DMS 273 treated with DMSO at 0.1 percent for 48 hours (cell line): ENCODE measurements around the gene BTLA.
A peak's percentile ranks its signal among the peaks of the same experiment; 100 is the strongest.
"Not testable (repeated sequence)": the region's sequence is repeated elsewhere in the genome, so short reads cannot be mapped to it uniquely, and the experiment has no call there.

Experiments
- DNase-seq: peaks from one replicate; lab custom pipeline; 2025; lab: John Stamatoyannopoulos, UW

BTLA gene

DNA sequence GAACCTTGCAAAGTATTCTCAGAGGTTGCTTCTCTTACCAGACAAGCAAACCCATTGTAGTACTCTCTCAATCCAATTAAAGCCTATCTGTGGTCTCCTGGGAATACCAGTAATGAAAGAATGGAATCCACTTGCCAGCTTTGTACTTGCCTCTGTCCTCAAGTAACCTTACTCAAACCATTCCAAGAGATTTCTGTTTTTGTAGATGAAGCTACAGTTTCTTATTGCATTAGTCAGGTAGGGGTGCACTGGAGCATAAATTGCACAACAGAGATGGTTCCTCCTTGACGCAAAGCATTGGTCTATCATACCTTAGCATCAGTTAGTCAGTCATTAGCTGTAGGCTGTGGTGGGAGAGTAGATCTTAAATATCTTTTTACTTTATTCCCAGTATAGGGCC is 52.9 kb downstream of the BTLA start:
- peak; percentile 36 for DNase-seq

DNA sequence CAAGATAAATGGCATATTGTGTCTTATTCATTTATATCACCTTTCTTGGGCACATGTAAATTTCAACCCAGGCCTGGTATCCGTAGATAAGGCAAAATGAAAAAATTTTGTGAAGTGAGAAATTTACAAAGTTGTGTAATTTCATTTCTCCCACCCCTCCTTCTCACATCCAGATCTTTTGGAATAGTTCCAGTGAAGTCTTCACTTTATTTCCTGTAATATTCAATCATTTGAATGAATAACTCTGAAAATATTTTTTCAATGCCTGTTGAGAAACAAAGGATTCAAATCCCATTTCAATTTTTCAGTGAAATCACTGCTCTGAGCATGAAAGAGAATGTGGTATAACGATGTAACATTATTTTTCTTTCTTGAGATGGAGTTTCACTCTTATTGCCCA is 53.4 kb downstream of the BTLA start:
- DNase-seq = no peak

DNA sequence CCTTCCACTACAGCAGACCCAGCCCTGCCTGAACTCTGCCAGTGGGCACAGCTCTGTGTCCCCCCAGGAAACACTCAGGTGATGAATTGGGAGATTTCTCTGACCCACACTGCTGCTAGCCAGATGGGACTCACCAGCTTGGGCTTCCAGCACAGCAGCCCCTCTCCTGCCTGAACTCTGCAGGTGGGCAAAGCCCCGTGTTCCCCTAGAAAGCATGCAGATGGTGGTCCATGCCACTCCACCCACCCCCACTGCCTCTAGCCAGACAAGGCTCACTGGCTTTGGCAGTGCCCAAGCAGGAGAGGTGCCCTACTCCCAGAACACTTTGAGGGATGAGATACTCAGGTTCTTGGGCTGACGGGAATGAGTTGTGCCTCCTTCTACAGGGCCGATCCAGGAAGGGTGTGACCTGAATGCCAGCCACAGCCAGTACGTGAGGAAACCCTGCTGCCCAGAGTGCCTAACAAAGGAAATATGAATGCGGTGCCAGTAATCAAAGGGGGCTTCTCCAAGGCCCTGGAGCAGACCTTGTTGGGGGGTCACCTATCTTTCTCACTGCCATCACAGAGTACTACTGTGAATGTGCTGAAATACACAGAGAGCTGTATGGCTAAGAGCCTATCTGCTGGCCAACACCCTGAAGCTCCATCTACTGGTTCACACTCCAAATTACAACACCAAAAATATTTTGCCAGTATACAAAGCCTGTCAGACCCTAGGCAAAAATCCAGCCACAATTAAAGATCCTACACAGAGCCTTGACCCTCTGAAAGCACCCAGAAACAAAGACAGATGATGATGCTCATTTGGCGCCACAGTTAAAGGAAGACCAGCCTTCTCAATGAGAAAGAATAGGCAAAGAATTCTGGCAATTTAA is 61.9 kb downstream of the BTLA start:
- no peak for DNase-seq

DNA sequence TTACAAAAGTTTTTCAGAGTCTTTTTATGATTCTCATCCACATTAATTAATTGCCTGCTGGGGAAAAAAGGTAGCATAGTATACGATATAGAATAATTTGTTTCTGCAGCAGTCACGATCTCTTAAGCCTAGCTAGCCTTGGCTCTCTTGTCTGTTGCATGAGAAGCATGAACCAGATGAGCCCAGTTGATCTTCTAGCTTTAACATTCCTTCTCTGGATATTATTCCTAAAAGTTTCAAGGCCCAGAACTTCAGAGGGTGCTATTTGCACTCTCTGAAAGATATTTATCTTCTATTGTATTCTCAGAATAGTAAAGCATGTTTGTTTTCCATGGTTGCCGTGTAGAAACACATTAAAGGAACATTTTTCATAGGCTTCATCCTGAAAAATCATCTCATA is 69.3 kb downstream of the BTLA start:
- DNase-seq = no peak

DNA sequence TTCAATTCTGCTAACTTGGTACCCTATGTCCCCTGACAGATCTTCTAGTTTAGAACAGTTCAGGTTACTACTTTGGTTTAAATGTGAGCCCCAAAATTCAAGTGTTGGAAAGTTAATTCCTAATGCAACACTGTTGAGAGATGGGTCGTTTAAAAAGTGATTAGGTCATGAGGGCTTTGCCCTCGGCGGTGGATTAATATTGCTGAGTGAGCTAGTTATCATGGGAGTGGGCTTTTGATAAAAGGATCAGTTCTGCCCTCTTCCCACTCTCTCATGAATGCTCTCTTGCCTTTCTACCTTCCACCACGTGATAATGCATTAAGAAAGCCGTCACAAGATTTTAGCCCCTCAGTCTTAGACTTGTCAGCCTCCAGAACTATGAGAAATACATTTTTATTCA is 72.1 kb downstream of the BTLA start:
- DNase-seq = no peak

DNA sequence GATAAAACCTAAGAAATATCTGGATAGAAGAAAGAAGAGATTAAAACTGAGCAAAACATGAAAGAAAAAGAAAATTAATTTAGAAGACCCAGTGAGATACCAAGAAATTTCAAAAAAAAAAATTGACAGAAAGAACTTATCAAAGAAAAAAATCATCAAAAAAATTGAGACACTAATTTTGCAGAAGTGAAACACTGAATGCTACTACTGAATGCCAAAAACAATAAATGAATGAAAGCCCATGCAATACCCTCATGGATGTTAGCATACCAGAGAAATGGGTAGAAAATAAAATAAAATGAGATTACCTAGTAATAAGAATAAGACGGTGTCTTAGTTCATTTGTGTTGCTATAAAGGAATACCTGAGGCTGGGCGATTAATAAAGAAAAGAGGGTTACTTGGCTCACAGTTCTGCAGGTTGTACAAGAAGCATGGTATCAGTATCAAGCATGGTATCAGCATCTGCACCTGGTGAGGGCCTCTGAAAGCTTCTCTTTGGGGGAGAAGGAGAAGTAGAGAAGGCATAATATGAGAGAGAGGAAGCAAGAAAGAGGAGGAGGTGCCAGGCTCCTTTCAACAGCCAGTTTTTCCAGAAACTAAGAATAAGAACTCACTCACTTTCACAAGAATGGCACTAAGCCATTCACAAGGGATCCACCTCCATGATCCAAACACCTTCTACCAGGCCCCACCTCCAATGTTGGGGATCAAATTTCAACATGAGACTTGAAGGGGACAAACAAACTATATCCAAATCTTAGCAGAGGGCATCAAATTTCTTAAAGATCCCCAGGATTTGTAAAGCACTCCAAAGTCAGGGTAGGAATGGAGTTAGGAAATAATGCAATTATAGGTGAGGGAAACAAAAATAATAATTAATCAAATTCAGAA is 73.2 kb downstream of the BTLA start:
- no peak for DNase-seq

DNA sequence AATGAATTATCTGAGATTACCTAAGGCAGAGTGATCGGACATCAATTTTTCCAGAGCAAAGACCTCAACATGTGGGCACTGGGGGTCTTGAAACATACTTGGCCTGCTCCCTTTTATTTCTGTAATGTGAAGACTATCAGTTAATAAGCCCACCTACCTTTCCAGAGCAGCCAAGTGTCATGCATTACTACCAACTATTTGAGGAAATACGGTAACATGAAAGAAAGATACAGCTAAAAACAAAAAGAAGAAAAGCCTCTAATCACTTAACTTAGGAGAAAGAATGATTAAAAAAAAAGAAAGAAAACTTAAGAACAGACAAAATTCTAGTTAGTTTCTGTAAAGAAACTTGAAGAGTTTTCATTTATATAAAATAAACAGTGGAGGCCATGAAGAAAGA is 73.9 kb downstream of the BTLA start:
- DNase-seq = no peak

DNA sequence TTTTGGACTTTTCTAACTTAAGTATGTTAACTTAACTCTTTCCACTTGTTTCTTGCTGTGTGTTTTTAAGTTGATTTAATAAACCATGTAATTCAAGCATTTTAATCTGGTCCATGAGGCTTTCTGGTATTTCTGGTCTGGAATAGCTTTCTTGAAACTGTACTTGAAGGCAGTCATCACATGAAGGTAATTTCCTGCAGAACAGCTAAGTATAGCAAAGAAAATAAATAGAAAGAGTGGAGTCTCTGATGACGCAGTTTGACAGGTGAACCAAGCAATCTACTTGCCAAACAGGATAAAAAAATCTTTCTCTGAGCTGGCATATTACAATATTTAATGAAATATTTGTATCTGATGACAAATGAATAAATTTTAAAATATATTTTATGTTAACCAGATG is 74.9 kb downstream of the BTLA start:
- no peak for DNase-seq

DNA sequence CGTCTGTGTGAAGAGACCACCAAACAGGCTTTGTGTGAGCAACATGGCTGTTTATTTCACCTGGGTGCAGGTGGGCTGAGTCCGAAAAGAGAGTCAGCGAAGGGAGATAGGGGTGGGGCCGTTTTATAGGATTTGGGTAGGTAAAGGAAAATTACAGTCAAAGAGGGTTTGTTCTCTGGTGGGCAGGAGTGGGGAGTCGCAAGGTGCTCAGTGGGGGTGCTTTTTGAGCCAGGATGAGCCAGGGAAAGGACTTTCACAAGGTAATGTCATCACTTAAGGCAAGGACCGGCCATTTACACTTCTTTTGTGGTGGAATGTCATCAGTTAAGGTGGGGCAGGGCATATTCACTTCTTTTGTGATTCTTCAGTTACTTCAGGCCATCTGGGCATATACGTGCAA is 76.4 kb downstream of the BTLA start:
- DNase-seq = not testable (repeated sequence)

DNA sequence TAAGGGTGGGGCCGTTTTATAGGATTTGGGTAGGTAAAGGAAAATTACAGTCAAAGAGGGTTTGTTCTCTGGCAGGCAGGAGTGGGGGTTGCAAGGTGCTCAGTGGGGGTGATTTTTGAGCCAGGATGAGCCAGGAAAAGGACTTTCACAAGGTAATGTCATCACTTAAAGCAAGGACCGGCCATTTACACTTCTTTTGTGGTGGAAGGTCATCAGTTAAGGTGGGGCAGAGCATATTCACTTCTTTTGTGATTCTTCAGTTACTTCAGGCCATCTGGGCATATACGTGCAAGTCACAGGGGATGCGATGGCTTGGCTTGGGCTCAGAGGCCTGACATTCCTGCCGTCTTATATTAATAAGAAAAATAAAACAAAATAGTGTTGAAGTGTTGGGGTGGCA is 80.7 kb downstream of the BTLA start:
- DNase-seq = not testable (repeated sequence)

DNA sequence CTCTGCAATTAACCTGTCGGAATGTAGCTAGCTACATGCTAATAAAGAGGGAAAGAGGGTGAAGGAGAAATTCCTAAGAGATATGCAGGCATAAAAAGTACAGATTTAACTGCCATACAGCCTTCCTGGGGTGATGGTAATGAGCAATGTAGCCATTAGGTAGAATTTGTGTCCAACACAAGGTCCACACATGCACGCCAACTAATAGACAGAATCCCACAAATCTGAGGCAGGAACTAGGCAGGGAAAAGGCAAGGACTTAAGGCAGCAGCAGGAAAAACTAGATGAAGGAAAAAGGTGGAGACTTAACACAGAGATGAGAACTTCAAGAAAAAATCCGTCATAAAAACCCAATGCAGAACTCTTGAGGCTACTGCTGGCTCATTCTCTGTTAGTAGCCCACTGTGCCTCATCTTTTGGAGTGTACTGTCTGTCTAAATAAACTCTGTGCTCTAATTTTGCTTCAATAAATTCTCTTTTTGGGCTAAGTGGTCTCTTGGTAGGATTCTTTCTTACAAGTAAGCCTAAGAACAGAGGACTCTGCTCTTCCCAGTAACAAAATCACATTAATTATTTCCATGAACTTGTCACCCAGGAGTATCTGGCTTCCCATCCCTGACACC is 81.5 kb downstream of the BTLA start:
- no peak for DNase-seq

DNA sequence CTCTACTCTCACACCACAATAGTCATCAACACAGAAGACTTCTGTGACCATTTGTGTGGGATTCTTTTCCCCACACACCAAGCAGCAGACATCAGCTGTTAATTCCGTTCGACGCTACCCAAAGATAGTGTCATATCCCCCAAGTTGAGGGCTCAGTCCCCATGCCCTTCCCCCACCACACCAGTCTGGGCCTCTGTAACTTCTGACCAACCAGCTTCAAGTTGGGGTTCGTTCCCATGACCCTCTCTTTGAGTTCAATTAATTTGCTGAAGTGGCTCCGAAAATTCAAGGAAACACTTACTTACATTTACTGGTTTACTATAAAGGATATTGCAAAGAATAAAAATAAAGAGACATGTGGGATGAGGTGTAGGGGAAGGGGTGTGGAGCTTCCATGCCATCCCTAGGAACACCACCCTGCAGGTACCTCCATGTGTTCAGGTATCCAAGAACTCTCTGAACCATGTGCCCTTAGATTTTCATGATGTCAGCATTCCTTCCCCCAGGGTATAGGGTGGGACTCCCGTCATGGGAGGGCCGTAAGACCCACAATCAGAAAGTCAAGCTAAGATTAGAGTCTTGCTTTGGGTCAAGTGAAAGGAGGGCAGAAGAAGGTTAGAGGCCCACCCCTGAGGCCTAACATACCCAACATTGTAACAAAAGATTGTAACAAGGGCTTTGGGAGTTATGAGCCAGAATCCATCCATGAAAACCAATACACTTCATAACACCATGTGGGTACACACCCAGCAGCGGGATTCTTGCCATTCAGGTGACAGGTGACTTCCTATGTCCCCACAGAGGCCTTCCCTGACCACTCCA is 82.7 kb downstream of the BTLA start:
- no peak for DNase-seq

DNA sequence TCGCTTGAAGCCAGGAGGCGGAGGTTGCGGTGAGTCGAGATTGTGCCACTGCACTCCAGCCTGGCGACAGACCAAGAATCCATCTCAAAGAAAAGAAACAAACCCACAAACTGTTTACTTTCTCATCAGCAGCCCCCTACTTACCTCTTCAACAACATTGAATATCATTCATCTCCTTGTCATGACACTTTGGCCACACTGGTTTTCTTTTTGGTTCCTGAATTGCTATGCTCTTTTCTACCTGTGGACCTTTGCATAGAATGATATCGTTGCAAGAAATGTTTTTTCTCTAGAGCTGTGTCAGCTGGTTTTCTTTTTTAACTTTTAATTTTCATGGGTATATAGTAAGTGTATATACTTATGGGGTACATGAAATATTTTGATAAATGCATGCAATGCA is 83.9 kb downstream of the BTLA start:
- DNase-seq = no peak
